Esophagus (tissue), 2 donors: ENCODE measurements around the gene DGKQ. TPM values are rescaled to one million over a fixed set of nuclear protein-coding genes. Genes with fewer than 3 reads are reported as not detected.
A peak's percentile ranks its signal among the peaks of the same experiment; 100 is the strongest.
"Not testable (repeated sequence)": the region's sequence is repeated elsewhere in the genome, so short reads cannot be mapped to it uniquely, and the experiment has no call there.

ENCODE experiments used
- H3K27ac ChIP-seq, 2 donors: one replicate each; pipeline ENCODE4 v1.5.1; 2013; ENCODE audit warnings: low read depth in 2 of 2, mild to moderate bottlenecking in 2 of 2, inconsistent platforms in 1 of 2, low read length in 1 of 2, moderate library complexity in 1 of 2
- H3K27me3 ChIP-seq, 2 donors: one replicate each; pipeline ENCODE4 v1.6.1; 2013; ENCODE audit warnings: low read length in 2 of 2, control low read depth in 1 of 2, mild to moderate bottlenecking in 1 of 2; ENCODE audit not compliant: insufficient read depth in 2 of 2, control insufficient read depth in 1 of 2
- H3K36me3 ChIP-seq, 2 donors: one replicate each; pipeline ENCODE4 v1.6.1; 2013; ENCODE audit warnings: low read length in 1 of 2; ENCODE audit not compliant: control insufficient read depth in 2 of 2, insufficient read depth in 2 of 2
- H3K4me1 ChIP-seq, 2 donors: one replicate each; pipeline ENCODE4 v1.6.1; 2013; ENCODE audit warnings: low read length in 1 of 2; ENCODE audit not compliant: control insufficient read depth in 2 of 2, insufficient read depth in 2 of 2
- H3K4me3 ChIP-seq, 2 donors: one replicate each; pipeline ENCODE4 v1.5.1; 2013; ENCODE audit warnings: low read length in 2 of 2, mild to moderate bottlenecking in 2 of 2, low read depth in 1 of 2, moderate library complexity in 1 of 2
- H3K9me3 ChIP-seq, 2 donors: one replicate each; pipeline ENCODE4 v1.6.1; 2013; ENCODE audit warnings: mild to moderate bottlenecking in 2 of 2, low read depth in 1 of 2, low read length in 1 of 2, moderate library complexity in 1 of 2; ENCODE audit not compliant: control insufficient read depth in 2 of 2, insufficient read depth in 1 of 2
- whole genome bisulfite sequencing, 2 donors: extraction: QIAGEN DNeasy Blood & Tissue Kit; methylation state at CpG; one replicate each; pipeline ENCODE4 v1.1.7; 2013; 5-methylcytosine and 5-hydroxymethylcytosine counted together
- polyA plus RNA-seq, 2 donors: library from polyadenylated mRNA; stranded (reverse); fragments of 200-250 nt; gene quantifications; one replicate each; pipeline ENCODE4 v1.2.3, GENCODE V29; 2013
- donor health status: healthy with polysubstance abuse.
- donor health status: Bipolar disorder and iron deficiency.

The DGKQ gene
- polyA plus RNA-seq, 2 donors = 6.8 to 8.0 TPM

GRCh38 chr4:945274-946102 lies 27.9 kb downstream of the DGKQ start:
- no peaks in the 10 kb centered on the region for H3K4me1 ChIP-seq
- H3K27ac ChIP-seq = no peak overlapping the region
- H3K4me3 ChIP-seq = no peak overlapping the region
- WGBS, 2 donors = 67 to 74% methylated on average over 28 of the region's 28 CpGs
- peaks cover 0 to 2% of the 10 kb centered on the region in 2 donors for H3K36me3 ChIP-seq
- no peaks in the 10 kb centered on the region for H3K27me3 ChIP-seq
- H3K9me3 ChIP-seq = peaks cover 0 to 2% of the 10 kb centered on the region in 2 donors

GRCh38 chr4:939508-939907 lies 33.9 kb downstream of the DGKQ start:
- H3K4me1 ChIP-seq, H3K27me3 ChIP-seq, H3K4me3 ChIP-seq, H3K36me3 ChIP-seq, H3K27ac ChIP-seq, H3K9me3 ChIP-seq: not testable (repeated sequence)
- 88 to 91% methylated on average over 4 of the region's 4 CpGs for WGBS, 2 donors

- Histone ChIP-seq H3K4me1 (peaks cover 4 to 7% of the 10 kb centered on the region in 2 donors), H3K4me3 (peak overlapping the region; percentile 67 to 98), H3K9me3 (no peaks in the 10 kb centered on the region), H3K36me3 (peaks cover 0 to 3% of the 10 kb centered on the region in 2 donors), H3K27ac (peak overlapping the region; percentile 84 to 95), H3K27me3 (no peaks in the 10 kb centered on the region)
- 3% methylated on average over 11 of the region's 11 CpGs for WGBS, 2 donors
These were observed 40.7 kb downstream of the DGKQ start for GRCh38 chr4:932713-933070.

- WGBS, 2 donors = 0% methylated on average over 97 to 99 of the region's 99 CpGs
- H3K4me3 ChIP-seq = peak within 1 kb of the TSS; percentile 98
- H3K27ac ChIP-seq = peak within 1 kb of the TSS; percentile 93 to 98
- H3K4me1 ChIP-seq = peaks cover 6 to 7% of the 10 kb centered on the region in 2 donors
- no peaks in the 10 kb centered on the region for H3K9me3 ChIP-seq
- no peaks in the 10 kb centered on the region for H3K27me3 ChIP-seq
- peaks cover 0 to 3% of the 10 kb centered on the region in 2 donors for H3K36me3 ChIP-seq
These were observed 41.2 kb downstream of the DGKQ start, which contains the start of the genes GAK and TMEM175 for GRCh38 chr4:931960-932712. TSS of gene GAK (minus strand) at chr4:932316. CDS start at chr4:932187, 129 bp downstream. TSS of gene TMEM175 (plus strand) at chr4:932460. CDS start at chr4:947740, 15,280 bp downstream.

- no peaks in the 10 kb centered on the region for H3K9me3 ChIP-seq
- peaks cover 6 to 7% of the 10 kb centered on the region in 2 donors for H3K4me1 ChIP-seq
- H3K27ac ChIP-seq = peak overlapping the region; percentile 93 to 98
- no peaks in the 10 kb centered on the region for H3K27me3 ChIP-seq
- peaks cover 0 to 3% of the 10 kb centered on the region in 2 donors for H3K36me3 ChIP-seq
- peak overlapping the region; percentile 98 for H3K4me3 ChIP-seq
- WGBS, 2 donors = 2 to 3% methylated on average over 31 of the region's 31 CpGs
These were observed 42.0 kb downstream of the DGKQ start for GRCh38 chr4:931194-931959.

- peaks cover 0 to 3% of the 10 kb centered on the region in 2 donors for H3K36me3 ChIP-seq
- no peaks in the 10 kb centered on the region for H3K27me3 ChIP-seq
- 36 to 45% methylated on average over 7 of the region's 7 CpGs for WGBS, 2 donors
- peaks cover 6 to 7% of the 10 kb centered on the region in 2 donors for H3K4me1 ChIP-seq
- H3K27ac ChIP-seq = peak overlapping the region; percentile 93 to 98
- H3K9me3 ChIP-seq = no peaks in the 10 kb centered on the region
- H3K4me3 ChIP-seq = peak overlapping the region; percentile 98
These were observed 42.6 kb downstream of the DGKQ start for GRCh38 chr4:930827-931193.

GRCh38 chr4:930028-930551 lies 43.3 kb downstream of the DGKQ start:
- peaks cover 6 to 7% of the 10 kb centered on the region in 2 donors for H3K4me1 ChIP-seq
- H3K36me3 ChIP-seq = peaks cover 0 to 3% of the 10 kb centered on the region in 2 donors
- H3K9me3 ChIP-seq = no peaks in the 10 kb centered on the region
- peak overlapping the region; percentile 21 to 80 for H3K27ac ChIP-seq
- H3K4me3 ChIP-seq = peak overlapping the region in 1 of 2 donors; percentile 98
- H3K27me3 ChIP-seq = no peaks in the 10 kb centered on the region
- WGBS, 2 donors = 31 to 39% methylated on average over 3 of the region's 3 CpGs

- H3K4me1 ChIP-seq = peaks cover 6 to 7% of the 10 kb centered on the region in 2 donors
- H3K36me3 ChIP-seq = peaks cover 0 to 3% of the 10 kb centered on the region in 2 donors
- no peaks in the 10 kb centered on the region for H3K27me3 ChIP-seq
- no peak overlapping the region for H3K27ac ChIP-seq
- H3K4me3 ChIP-seq = no peak overlapping the region
- WGBS, 2 donors = 89 to 90% methylated on average over 17 of the region's 17 CpGs
- no peaks in the 10 kb centered on the region for H3K9me3 ChIP-seq
These were observed 44.1 kb downstream of the DGKQ start for GRCh38 chr4:929096-929765.
